H1 (cell line): ENCODE measurements around the gene LRRFIP1. TPM values are rescaled to one million over a fixed set of nuclear protein-coding genes. Genes with fewer than 3 reads are reported as not detected.

ENCODE experiments used
- CTCF ChIA-PET: fragments of 300-600 bp; sonication (Branson Sonifier 250); formaldehyde crosslinking; loops from one replicate; lab custom pipeline; 2021; ENCODE audit not compliant: partially characterized antibody; lab: Charles Lee
- POLR2A ChIA-PET: fragments of 300-600 bp; sonication (Branson Sonifier 250); formaldehyde crosslinking; loops from one replicate; lab custom pipeline; 2021; ENCODE audit warnings: inconsistent platforms; ENCODE audit not compliant: partially characterized antibody; lab: Charles Lee
- DNase-seq, 2 experiments: peaks; one replicate each; pipeline versions ENCODE4 v3.0.0 to v3.0.0-alpha.2; 2010 to 2022; ENCODE audit warnings: low spot score in 2 of 2, low read depth in 1 of 2, mixed read lengths in 1 of 2
- FAIRE-seq: peaks from 2 replicates; lab custom pipeline; 2011; peaks lifted over from hg19 to GRCh38; lab: Jason Lieb, UNC
- H2AFZ ChIP-seq: 2 replicates; pipeline ENCODE4 v1.8.1; 2012; ENCODE audit warnings: low read length, inconsistent platforms
- H2AK5ac ChIP-seq: 2 replicates; pipeline ENCODE4 v1.6.1; 2013; ENCODE audit warnings: low read depth, low read length
- H2BK120ac ChIP-seq: replicated peaks from 2 replicates; pipeline ENCODE3; 2013; ENCODE audit warnings: low read depth, low read length, inconsistent platforms
- H2BK12ac ChIP-seq: 2 replicates; pipeline ENCODE4 v1.6.1; 2013; ENCODE audit warnings: low read depth, low read length
- H2BK15ac ChIP-seq: 2 replicates; pipeline ENCODE4 v1.6.1; 2013; ENCODE audit warnings: low read length
- H2BK20ac ChIP-seq: 2 replicates; pipeline ENCODE4 v1.6.1; 2013; ENCODE audit warnings: low read length
- H2BK5ac ChIP-seq: 2 replicates; pipeline ENCODE4 v1.6.1; 2013; ENCODE audit warnings: low read depth, low read length
- H3K14ac ChIP-seq: 2 replicates; pipeline ENCODE4 v1.6.1; 2013; ENCODE audit warnings: inconsistent platforms; ENCODE audit not compliant: insufficient read length
- H3K18ac ChIP-seq: 2 replicates; pipeline ENCODE4 v1.6.1; 2013; ENCODE audit warnings: low read length; ENCODE audit errors: extremely low read depth
- H3K23ac ChIP-seq: 2 replicates; pipeline ENCODE4 v1.6.1; 2013; ENCODE audit warnings: inconsistent platforms; ENCODE audit not compliant: insufficient read length
- H3K23me2 ChIP-seq: 2 replicates; pipeline ENCODE4 v1.6.1; 2013; ENCODE audit warnings: low read depth, low read length
- H3K27ac ChIP-seq: 2 replicates; pipeline ENCODE4 v1.6.1; 2011; ENCODE audit warnings: low read depth, low read length, inconsistent platforms
- H3K27me3 ChIP-seq, 4 experiments: replicated peaks in 1 of 4; 1 replicate in 1 of 4; 2 replicates in 3 of 4; pipeline versions ENCODE4 v1.6.1 to v1.8.1; 2011 to 2013; ENCODE audit warnings: low read length in 3 of 4, mild to moderate bottlenecking in 3 of 4, inconsistent platforms in 2 of 4, mixed read lengths in 2 of 4, moderate library complexity in 1 of 4; ENCODE audit not compliant: control insufficient read depth in 3 of 4, insufficient read depth in 3 of 4; ENCODE audit errors: extremely low read depth in 1 of 4
- H3K36me3 ChIP-seq, 4 experiments: 2 replicates each; pipeline versions ENCODE4 v1.6.1 to v1.8.1; 2011 to 2013; ENCODE audit warnings: mild to moderate bottlenecking in 4 of 4, low read length in 3 of 4, moderate library complexity in 2 of 4, control low read depth in 1 of 4, inconsistent platforms in 1 of 4; ENCODE audit not compliant: insufficient read depth in 4 of 4, control insufficient read depth in 2 of 4
- H3K4ac ChIP-seq: replicated peaks from 2 replicates; pipeline ENCODE3; 2013; ENCODE audit warnings: low read length, low read depth, mixed read lengths, inconsistent platforms; ENCODE audit not compliant: insufficient read length
- H3K4me1 ChIP-seq, 4 experiments: replicated peaks in 1 of 4; 1 replicate in 1 of 4; 2 replicates in 3 of 4; pipeline versions ENCODE4 v1.6.1 to v1.8.1; 2011 to 2013; ENCODE audit warnings: low read length in 3 of 4, inconsistent platforms in 2 of 4, mixed read lengths in 1 of 4; ENCODE audit not compliant: insufficient read depth in 4 of 4, control insufficient read depth in 3 of 4
- H3K4me2 ChIP-seq, 2 experiments: 2 replicates each; pipeline versions ENCODE4 v1.6.1 to v1.8.1; 2011 to 2013; ENCODE audit warnings: low read depth in 2 of 2, low read length in 2 of 2, control low read depth in 1 of 2, inconsistent platforms in 1 of 2, mild to moderate bottlenecking in 1 of 2; ENCODE audit not compliant: insufficient read depth in 1 of 2
- H3K4me3 ChIP-seq, 4 experiments: fragments of 200-600, 300-600 bp in 1 of 4; sonication (generic), shearing (Covaris generic), sonication (Bioruptor Twin) in 1 of 4; 2 replicates each; pipeline versions ENCODE4 v1.5.1 to v1.8.1; 2011 to 2016; ENCODE audit warnings: low read length in 4 of 4, low read depth in 3 of 4, control low read depth in 2 of 4, inconsistent platforms in 2 of 4, mild to moderate bottlenecking in 2 of 4, mixed read lengths in 1 of 4, moderate library complexity in 1 of 4; ENCODE audit not compliant: insufficient read depth in 2 of 4; ENCODE audit errors: extremely low read depth in 1 of 4
- H3K56ac ChIP-seq: replicated peaks from 2 replicates; pipeline ENCODE3; 2013; ENCODE audit warnings: low read depth, mild to moderate bottlenecking, mixed read lengths, low read length, inconsistent platforms; ENCODE audit not compliant: insufficient read length
- H3K79me1 ChIP-seq: 2 replicates; pipeline ENCODE4 v1.6.1; 2013; ENCODE audit warnings: low read depth, low read length, control low read depth
- H3K79me2 ChIP-seq, 2 experiments: 2 replicates each; pipeline versions ENCODE4 v1.6.1 to v1.8.1; 2012 to 2013; ENCODE audit warnings: low read length in 2 of 2, mild to moderate bottlenecking in 2 of 2, inconsistent platforms in 1 of 2; ENCODE audit not compliant: insufficient read depth in 2 of 2, control insufficient read depth in 1 of 2
- H3K9ac ChIP-seq, 4 experiments: replicated peaks in 1 of 4; 1 replicate in 1 of 4; 2 replicates in 3 of 4; pipeline versions ENCODE4 v1.6.1 to v1.8.1; 2011 to 2013; ENCODE audit warnings: low read depth in 3 of 4, low read length in 3 of 4, control low read depth in 2 of 4, mild to moderate bottlenecking in 2 of 4, moderate library complexity in 2 of 4, inconsistent platforms in 1 of 4; ENCODE audit errors: extremely low read depth in 1 of 4
- H3K9me3 ChIP-seq, 2 experiments: 2 replicates each; pipeline versions ENCODE4 v1.6.1 to v1.8.1; 2012 to 2013; ENCODE audit warnings: mild to moderate bottlenecking in 2 of 2, moderate library complexity in 2 of 2, control low read depth in 1 of 2, inconsistent platforms in 1 of 2, low read depth in 1 of 2, low read length in 1 of 2, mixed read lengths in 1 of 2; ENCODE audit not compliant: insufficient read depth in 2 of 2
- H4K20me1 ChIP-seq, 2 experiments: replicated peaks in 1 of 2; 2 replicates each; pipeline versions ENCODE3 to v1.8.1; 2011 to 2013; ENCODE audit warnings: inconsistent platforms in 2 of 2, low read length in 2 of 2, mild to moderate bottlenecking in 1 of 2; ENCODE audit not compliant: insufficient read depth in 2 of 2, control insufficient read depth in 1 of 2
- H4K5ac ChIP-seq: 2 replicates; pipeline ENCODE4 v1.6.1; 2013; ENCODE audit warnings: low read length, low read depth, mixed read lengths, inconsistent platforms; ENCODE audit not compliant: insufficient read length
- H4K8ac ChIP-seq: 2 replicates; pipeline ENCODE4 v1.8.0; 2013; ENCODE audit warnings: mild to moderate bottlenecking, moderate library complexity, low read length, inconsistent platforms; ENCODE audit not compliant: insufficient read depth; ENCODE audit errors: extremely low read depth
- H4K91ac ChIP-seq: replicated peaks from 2 replicates; pipeline ENCODE3; 2013; ENCODE audit warnings: low read length, mixed read lengths, inconsistent platforms; ENCODE audit not compliant: insufficient read length
- CEBPB ChIP-seq: IDR thresholded peaks from 2 replicates; pipeline ENCODE4 v1.6.1; 2012; ENCODE audit warnings: low read depth, low read length
- CHD2 ChIP-seq: IDR thresholded peaks from 2 replicates; pipeline ENCODE4 v1.6.1; 2012; ENCODE audit warnings: low read length, improper control_type of control experiment
- GTF2F1 ChIP-seq: IDR thresholded peaks from 2 replicates; pipeline ENCODE4 v1.6.1; 2012; ENCODE audit warnings: low read depth, low read length, improper control_type of control experiment, borderline replicate concordance
- HDAC6 ChIP-seq: IDR thresholded peaks from one replicate; pipeline ENCODE4 v1.7.1; 2012; ENCODE audit warnings: low read depth, mild to moderate bottlenecking, inconsistent platforms, low read length, moderate library complexity
- KDM4A ChIP-seq: IDR thresholded peaks from one replicate; pipeline ENCODE4 v1.7.1; 2012; ENCODE audit warnings: low read depth, mild to moderate bottlenecking, moderate library complexity, low read length, inconsistent platforms; ENCODE audit not compliant: severe bottlenecking
- POU5F1 ChIP-seq: IDR thresholded peaks from 2 replicates; pipeline ENCODE4 v1.6.1; 2011; ENCODE audit warnings: low read depth, mild to moderate bottlenecking, low read length, moderate library complexity
- RAD21 ChIP-seq, 2 experiments: IDR thresholded peaks in 1 of 2; conservative IDR thresholded peaks in 1 of 2; 2 replicates each; pipeline ENCODE4 v1.6.1; 2011; ENCODE audit warnings: low read depth in 2 of 2, low read length in 2 of 2, improper control_type of control experiment in 1 of 2, inconsistent platforms in 1 of 2, mild to moderate bottlenecking in 1 of 2, moderate library complexity in 1 of 2
- RFX5 ChIP-seq: IDR thresholded peaks from 2 replicates; pipeline ENCODE4 v1.6.1; 2011; ENCODE audit warnings: low read depth, low read length, improper control_type of control experiment, borderline replicate concordance
- RNF2 ChIP-seq: fragments of 200-900, 300-1000 bp; sonication (generic); IDR thresholded peaks from 2 replicates; pipeline ENCODE4 v1.7.1; 2016; ENCODE audit warnings: borderline replicate concordance, low read depth, mild to moderate bottlenecking, antibody characterized with exemption, low read length; ENCODE audit not compliant: poor library complexity, severe bottlenecking; ENCODE audit errors: missing control alignments
- RXRA ChIP-seq: IDR thresholded peaks from 2 replicates; pipeline ENCODE4 v1.6.1; 2011; ENCODE audit warnings: low read depth, mild to moderate bottlenecking, low read length, moderate library complexity; ENCODE audit not compliant: insufficient read depth
- SP1 ChIP-seq: IDR thresholded peaks from 2 replicates; pipeline ENCODE4 v1.6.1; 2011; ENCODE audit warnings: low read depth, low read length
- SP2 ChIP-seq: IDR thresholded peaks from 2 replicates; pipeline ENCODE4 v1.6.1; 2012; ENCODE audit warnings: mild to moderate bottlenecking, low read length, inconsistent platforms
- WGBS, 2 experiments: shearing (Covaris generic) in 1 of 2; methylation state at CpG; one replicate each; pipeline versions ENCODE4 v1.1.6 to v1.1.7; 2013 to 2015; ENCODE audit warnings: low lambda C conversion rate in 2 of 2, mixed read lengths in 2 of 2, inconsistent platforms in 1 of 2, low coverage in 1 of 2, missing lambda C conversion rate in 1 of 2; ENCODE audit not compliant: insufficient replicate concordance in 2 of 2, insufficient coverage in 1 of 2, insufficient read length in 1 of 2; ENCODE audit errors: extremely low coverage in 1 of 2, missing lambda C conversion rate in 1 of 2; 5-methylcytosine and 5-hydroxymethylcytosine counted together
- polyA plus RNA-seq, 7 experiments: library from polyadenylated mRNA; depleted of rRNA in 3 of 7; stranded (reverse) in 5 of 7; unstranded in 2 of 7; fragments of >200 nt in 5 of 7; fragments of 200-250 nt in 2 of 7; gene quantifications; 1 replicate in 5 of 7; 2 replicates in 1 of 7; 4 replicates in 1 of 7; pipeline versions ENCODE4 v1.2.1 to v1.2.3, GENCODE V29; 2011 to 2013; ENCODE audit warnings: missing spikeins in 2 of 7, mixed read lengths in 2 of 7
- total RNA-seq: library from RNA; stranded (reverse); fragmentation: NEBNext Ultra II Directional; extraction: Animal tissue kit (Norgen Biotek cat#: 25700); gene quantifications from 2 replicates; pipeline ENCODE4 v1.2.1, GENCODE V29; 2021

LRRFIP1 gene
- total and polyA plus RNA-seq, 2 of the 8 experiments (the other 6 are each of a cell fraction or from before 2014, with no cell fraction given): 12.1 to 75.8 TPM

DNA sequence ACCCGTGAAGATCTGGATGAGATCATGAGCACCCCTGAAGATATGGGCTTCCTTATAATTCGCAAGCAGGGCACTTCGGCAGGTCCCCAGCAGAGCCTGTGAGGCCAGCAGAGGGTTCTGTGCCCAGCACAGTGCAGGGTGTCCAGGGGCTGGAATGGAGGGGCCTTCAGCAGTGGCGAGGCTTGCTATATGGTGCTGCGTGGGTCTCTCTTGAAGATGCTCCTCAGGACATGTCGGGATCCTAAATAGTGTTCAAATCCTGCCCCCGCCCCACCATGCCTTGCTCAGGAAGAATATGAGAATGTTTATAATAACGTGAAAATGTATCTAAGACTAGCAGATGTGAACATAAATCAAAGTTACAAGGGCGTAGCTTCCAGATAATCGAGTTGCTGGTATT is 110.9 kb downstream of the LRRFIP1 start:
- no peak overlapping the region for H3K4ac ChIP-seq
- 92% methylated on average over 10 of the region's 10 CpGs; no CpG with 5 or more reads in 1 of the 2 experiments for WGBS, 2 experiments
- no peak overlapping the region for H2BK20ac ChIP-seq
- CTCF ChIA-PET: interaction anchor here (1.2 kb wide), 1 partner anchor 14 kb away, joined by 3 read pairs; no protein-coding TSS in a partner anchor
- no peak for TF ChIP-seq SP2
- no peak for TF ChIP-seq RNF2
- no peak for TF ChIP-seq CEBPB
- TF ChIP-seq HDAC6: no peak
- TF ChIP-seq RXRA: no peak
- no peak for TF ChIP-seq KDM4A
- TF ChIP-seq SP1: no peak
- TF ChIP-seq RAD21 (IDR thresholded peaks at IDR 0.05 in 1 of 2, conservative IDR thresholded peaks at IDR 0.05 in 1 of 2; ENCODE audit: low read depth in 2 of 2, low read length in 2 of 2): no peak
- TF ChIP-seq CHD2: no peak
- TF ChIP-seq GTF2F1: no peak
- TF ChIP-seq POU5F1: no peak
- no peak for TF ChIP-seq RFX5
- H3K4me1 ChIP-seq: peaks cover 10 to 17% (median 13%) of the 10 kb centered on the region in 4 experiments
- H2BK5ac ChIP-seq: no peak overlapping the region
- peaks cover 0 to 39% of the 10 kb centered on the region in 2 experiments; a peak in 2 of 4 replicates for H3K79me2 ChIP-seq
- H2BK12ac ChIP-seq: no peak overlapping the region
- H2BK15ac ChIP-seq: no peak overlapping the region
- H2BK120ac ChIP-seq: no peak overlapping the region
- no peak overlapping the region for H3K27ac ChIP-seq
- peaks cover 15% of the 10 kb centered on the region for H3K79me1 ChIP-seq
- no peak overlapping the region for H3K56ac ChIP-seq
- FAIRE-seq (no peak), DNase-seq (no peak)
- H3K23ac ChIP-seq: no peak overlapping the region
- no peak overlapping the region for H2AFZ ChIP-seq
- H3K4me2 ChIP-seq: no peak overlapping the region
- H3K14ac ChIP-seq: no peak overlapping the region
- no peak overlapping the region for H3K4me3 ChIP-seq
- no peak overlapping the region for H4K5ac ChIP-seq
- H2AK5ac ChIP-seq: no peak overlapping the region
- POLR2A ChIA-PET: interaction anchor here (1.2 kb wide), 1 partner anchor 15 kb away, joined by 3 read pairs; no protein-coding TSS in a partner anchor
- no peaks in the 10 kb centered on the region for H3K9me3 ChIP-seq
- H3K23me2 ChIP-seq: no peaks in the 10 kb centered on the region
- H3K36me3 ChIP-seq: no peaks in the 10 kb centered on the region; a peak in 2 of 8 replicates
- peaks cover 4 to 6% of the 10 kb centered on the region in 2 experiments for H4K20me1 ChIP-seq
- H3K27me3 ChIP-seq: no peaks in the 10 kb centered on the region
- no peak overlapping the region for H4K8ac ChIP-seq
- H3K9ac ChIP-seq: no peak overlapping the region
- no peak overlapping the region for H4K91ac ChIP-seq
- no peak overlapping the region for H3K18ac ChIP-seq
